GM18873 (cell line): ENCODE results near the gene GSX2.
"Not testable (repeated sequence)": the region's sequence is repeated elsewhere in the genome, so short reads cannot be mapped to it uniquely, and the experiment has no call there.

Experiments used
- ATAC-seq: cut with Tn5 transposase; IDR thresholded peaks from one replicate; pipeline ENCODE4 v1.9.1; 2021; ENCODE audit warnings: mild to moderate bottlenecking, moderate library complexity, moderate number of reproducible peaks; ENCODE audit not compliant: unreplicated experiment, low FRiP score

GSX2 gene

DNA sequence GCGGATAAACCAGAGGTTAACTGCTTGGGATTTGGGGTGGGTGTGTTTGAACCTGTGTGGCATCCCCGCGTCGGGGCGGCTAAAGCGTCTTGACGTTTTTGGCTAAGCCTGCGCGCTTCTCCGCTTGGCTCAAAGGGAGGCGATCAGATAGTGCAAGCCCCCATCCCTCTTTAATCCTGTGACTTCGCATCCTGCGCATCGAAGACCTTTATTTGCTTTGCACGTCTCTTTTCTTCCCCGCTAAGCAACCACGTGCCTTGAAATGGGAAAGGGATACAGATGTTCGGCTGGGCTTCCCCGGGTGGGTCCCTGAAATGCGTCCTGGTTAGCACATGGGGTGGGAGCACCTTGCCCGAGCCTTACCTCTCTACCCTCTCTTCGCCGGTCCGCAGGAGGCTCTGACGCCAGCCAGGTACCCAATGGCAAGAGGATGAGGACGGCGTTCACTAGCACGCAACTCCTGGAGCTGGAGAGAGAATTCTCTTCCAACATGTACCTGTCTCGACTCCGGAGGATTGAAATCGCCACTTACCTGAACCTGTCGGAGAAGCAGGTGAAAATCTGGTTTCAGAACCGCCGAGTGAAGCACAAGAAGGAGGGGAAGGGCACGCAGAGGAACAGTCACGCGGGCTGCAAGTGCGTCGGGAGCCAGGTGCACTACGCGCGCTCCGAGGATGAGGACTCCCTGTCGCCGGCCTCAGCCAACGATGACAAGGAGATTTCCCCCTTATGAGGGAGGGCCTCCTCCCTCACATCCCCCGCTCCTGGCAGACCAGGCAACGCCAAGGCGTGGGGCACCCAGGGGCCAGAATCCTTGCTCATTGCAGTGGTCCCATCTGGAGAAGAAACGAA, 1.5 kb downstream of the GSX2 start:
- ATAC-seq = no peak

- ATAC-seq = no peak
Observed at GRCh38 chr4:54102531-54103106, 2.7 kb downstream of the GSX2 start.

GRCh38 chr4:54103190-54103574, 3.2 kb downstream of the GSX2 start:
- no peak for ATAC-seq

DNA sequence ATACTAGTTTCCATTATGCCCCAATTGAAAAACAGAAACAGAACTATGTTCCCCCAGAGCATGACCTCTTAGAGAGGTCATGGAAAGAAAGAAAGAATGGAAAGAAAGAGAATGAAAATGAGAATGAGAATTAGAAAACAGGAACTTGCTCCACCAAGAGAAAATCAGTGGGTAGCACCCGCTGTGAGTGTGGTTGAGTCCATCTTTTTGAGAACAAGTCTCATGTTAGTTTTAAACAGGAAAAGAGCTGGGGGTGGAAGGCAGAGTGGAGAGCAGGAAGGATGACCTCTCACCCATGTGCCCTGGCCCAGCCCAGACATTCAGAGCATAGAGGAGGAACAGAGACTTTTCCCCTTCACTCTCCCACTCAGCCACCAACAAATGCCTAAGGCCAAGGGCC, 4.9 kb downstream of the GSX2 start:
- no peak for ATAC-seq

DNA sequence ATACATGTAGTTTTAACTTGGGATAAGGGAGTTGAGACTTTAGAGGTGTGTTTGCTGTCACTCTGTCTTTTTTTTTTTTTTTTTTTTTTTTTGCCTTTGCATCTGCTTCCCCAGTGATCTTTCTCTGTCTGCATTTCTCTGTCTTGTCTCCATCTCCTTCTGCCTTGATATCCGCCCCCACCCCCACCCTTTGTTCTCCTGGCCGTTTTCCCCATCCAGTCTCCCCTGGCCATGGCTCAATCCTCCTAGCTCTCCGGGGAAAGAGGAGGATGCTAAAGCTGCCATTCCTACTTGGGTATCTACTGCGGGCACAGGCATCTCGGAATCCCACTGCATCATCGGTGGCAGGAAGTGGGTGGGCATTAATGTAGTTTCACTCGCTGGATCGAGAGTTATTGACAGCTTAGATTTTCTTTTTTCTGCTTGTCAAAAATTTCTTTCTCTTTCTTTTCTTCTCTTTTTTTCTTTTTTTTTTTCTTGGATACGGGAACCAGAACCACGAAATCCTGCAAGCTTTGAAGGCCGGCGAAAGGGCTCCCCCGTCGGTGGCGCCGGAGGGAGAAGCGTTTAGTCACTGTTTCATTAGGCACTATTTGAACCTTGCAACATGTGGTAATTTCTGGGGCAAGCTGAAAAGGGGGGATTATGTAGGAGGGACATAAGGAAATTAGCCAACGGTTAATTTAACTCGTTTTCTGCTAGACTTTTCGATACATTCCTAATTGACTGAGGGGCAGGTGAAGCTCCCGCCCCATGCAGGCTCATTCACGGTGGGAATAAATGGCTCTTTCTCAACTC, 8.2 kb downstream of the GSX2 start:
- ATAC-seq = no peak

GRCh38 chr4:54109241-54110018, 9.5 kb downstream of the GSX2 start:
- no peak for ATAC-seq

DNA sequence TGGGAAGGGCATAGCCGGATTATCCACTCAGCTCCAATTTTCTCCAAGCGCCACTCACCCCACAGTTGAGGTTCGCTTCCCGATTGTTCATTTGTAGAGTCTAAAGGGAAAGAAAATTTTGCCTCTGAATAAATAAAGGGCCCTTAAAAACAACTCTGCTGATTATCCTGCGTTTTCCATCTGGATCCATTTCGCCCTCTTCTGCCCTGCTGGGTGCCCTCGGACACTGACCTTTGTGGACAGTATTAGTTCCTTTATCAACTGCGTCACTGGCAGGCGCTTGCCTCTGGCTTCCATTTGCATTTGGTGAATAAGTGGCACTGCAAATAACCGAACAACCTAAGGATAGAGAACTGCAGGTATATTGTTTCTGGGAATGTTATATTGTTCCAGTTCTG, 10.1 kb downstream of the GSX2 start:
- no peak for ATAC-seq

DNA sequence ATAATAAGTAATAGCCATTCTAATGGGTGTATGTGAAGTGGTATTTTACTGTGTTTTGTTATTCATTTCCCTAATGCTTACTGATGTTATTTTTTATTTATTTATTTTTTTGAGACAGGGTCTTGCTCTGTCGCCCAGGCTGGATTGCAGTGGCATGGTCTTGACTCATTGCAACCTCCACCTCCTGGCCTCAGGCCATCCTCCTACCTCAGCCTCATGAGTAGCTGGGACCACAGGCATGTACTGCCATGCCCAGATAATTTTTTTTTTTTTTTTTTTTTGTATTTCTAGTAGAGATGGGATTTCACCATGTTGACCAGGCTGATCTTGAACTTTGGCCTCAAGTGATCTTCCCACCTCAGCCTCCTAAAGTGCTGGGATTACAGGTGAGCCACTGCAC, 13.2 kb downstream of the GSX2 start:
- not testable (repeated sequence) for ATAC-seq

DNA sequence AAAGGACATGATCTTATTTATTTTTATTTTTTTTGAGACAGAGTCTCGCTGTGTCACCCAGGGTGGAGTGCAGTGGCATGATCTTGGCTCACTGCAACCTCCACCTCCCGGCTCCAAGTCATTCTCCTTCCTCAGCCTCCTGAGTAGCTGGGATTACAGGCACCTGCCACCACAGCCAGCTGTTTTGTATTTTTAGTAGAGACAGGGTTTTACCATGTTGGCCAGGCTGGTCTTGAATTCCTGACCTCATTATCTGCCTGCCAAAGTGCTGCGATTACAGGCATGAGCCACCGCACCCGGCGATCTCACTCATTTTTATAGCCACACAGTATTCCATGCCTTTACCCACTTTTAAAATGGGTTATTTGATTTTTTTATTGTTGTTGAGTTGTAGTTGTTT, 16.3 kb downstream of the GSX2 start:
- not testable (repeated sequence) for ATAC-seq

- no peak for ATAC-seq
Observed at GRCh38 chr4:54118850-54119589, 19.1 kb downstream of the GSX2 start.

DNA sequence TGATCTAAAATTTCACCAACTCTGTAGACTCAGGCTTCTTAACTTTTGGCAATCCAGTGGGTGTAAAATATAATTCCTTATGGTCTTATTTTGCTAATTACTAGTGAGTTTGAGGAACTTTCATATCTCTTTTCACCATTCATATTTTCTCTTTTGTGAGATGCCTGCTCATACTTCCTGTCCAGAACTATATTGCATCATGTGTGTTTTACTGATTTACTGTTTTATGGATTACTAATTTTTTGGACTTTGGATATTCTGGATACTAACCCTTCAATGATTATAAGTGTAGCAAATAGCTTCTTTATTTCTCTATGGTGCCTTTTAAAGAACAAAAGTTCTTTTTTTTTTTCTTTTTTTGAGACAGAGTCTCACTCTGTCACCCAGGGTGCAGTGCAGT, 20.6 kb downstream of the GSX2 start:
- no peak for ATAC-seq

DNA sequence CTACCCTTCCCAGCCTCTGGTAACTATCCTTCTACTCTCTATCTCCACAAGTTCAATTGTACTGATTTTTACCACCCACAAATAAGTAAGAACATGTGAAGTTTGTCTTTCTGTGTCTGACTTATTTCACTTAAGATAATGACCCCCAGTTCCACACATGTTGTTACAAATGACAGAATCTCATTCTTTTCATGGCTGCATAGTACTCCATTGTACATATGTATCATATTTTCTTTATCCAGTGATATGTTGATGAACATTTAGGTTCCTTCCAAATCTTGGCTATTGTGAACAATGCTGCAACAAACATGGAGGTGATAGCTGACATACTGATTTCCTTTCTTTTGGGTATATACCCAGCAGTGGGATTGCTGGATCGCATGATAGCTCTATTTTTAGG, 27.7 kb downstream of the GSX2 start:
- ATAC-seq = no peak

DNA sequence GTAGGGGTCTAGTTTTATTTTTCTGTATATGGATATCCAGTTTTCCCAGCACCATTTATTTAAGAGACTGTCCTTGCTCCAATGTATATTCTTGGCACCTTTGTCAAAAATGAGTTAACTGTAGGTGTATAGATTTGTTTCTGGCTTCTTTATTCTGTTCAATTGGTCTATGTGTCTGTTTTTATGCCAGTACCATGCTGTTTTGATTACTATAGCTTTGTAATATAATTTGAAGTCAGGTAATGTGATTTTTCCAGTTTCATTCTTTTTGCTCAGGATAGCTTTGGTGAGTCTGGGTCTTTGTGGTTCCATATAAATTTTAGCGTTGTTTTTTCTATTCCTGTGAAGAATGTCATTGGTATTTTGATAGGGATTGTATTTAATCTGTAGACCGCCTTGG, 28.7 kb downstream of the GSX2 start:
- ATAC-seq = not testable (repeated sequence)

DNA sequence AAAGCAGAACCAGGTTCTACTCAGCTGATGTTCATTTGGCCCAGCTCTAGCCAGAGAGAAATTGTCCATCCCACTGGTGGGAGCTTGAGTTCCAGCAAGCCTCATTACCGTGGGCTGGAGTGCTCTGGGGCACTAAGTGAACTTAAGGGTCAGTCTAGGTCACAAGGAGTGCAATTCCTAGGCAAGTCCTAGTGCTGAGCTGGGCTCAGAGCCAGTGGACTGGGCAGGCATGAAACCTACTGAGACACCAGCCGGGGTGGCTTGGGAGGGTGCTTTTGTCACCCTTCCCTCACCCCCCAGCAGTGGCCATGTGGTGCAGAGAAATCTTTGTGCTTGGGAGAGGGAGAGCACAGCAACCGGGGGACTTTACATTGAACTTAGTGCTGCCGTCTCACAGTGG, 39.4 kb downstream of the GSX2 start:
- no peak for ATAC-seq

DNA sequence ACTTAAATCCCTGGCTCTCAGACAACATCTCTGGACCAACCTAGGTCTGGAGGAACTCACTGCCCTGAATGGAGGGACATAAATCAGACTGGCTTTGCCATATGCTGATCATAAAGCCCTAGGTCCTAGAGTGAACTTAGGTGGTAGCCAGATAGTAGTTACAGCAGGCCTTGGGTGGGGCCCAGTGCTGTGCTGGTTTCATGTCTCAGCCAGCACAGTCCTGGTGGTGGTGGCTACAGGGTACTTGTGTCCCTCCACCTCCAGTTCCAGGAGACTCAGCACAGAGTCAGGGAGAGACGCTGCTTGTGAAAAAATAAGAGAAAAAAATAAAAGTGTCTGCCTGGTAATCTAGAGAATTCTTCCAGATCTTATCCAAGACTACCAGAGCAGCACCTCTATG, 40.3 kb downstream of the GSX2 start:
- ATAC-seq = no peak

- ATAC-seq = no peak
Observed at GRCh38 chr4:54144199-54144598, 44.2 kb downstream of the GSX2 start.

GRCh38 chr4:54144661-54145171, 44.8 kb downstream of the GSX2 start:
- no peak for ATAC-seq

DNA sequence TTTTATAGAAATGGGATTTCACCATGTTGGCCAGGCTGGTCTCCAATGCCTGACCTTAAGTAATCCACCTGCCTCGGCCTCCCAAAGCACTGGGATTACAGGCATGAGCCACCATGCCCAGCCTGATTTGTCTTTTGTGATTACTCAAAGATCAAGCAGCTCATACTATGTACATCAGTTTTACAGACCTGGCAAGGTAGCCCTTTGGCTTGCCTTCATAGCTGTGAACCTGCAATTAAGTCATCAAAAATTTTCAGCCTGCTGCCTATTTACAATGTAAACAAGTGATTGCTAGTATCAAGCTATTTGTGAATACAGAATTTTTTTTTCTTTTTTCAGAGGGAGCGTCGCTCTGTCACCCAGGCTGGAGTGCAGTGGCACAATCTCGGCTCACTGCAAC, 46.2 kb downstream of the GSX2 start:
- ATAC-seq = no peak

GRCh38 chr4:54149323-54149722, 49.4 kb downstream of the GSX2 start:
- ATAC-seq = no peak
